ENCODE results near the gene IBTK.
A peak's percentile ranks its signal among the peaks of the same experiment; 100 is the strongest.
"Not testable (repeated sequence)": the region's sequence is repeated elsewhere in the genome, so short reads cannot be mapped to it uniquely, and the experiment has no call there.

The IBTK gene

GRCh38 chr6:82247505-82248272 lies at the start of gene IBTK:
Gene IBTK, minus strand, starts transcription at chr6:82247744. Its CDS starts 7,258 bp downstream, at chr6:82240486.
- Histone ChIP-seq H3K4me3 (peak within 1 kb of the TSS; percentile 98), H3K9ac (ENCODE audit: insufficient read length) (peak within 1 kb of the TSS; percentile 94), H3K9me3 (ENCODE audit: low read depth, low read length) (no peaks in the 10 kb centered on the region), H3K36me3 (ENCODE audit: insufficient read depth, low read length) (peaks cover 24% of the 10 kb centered on the region), H3K27ac (peak within 1 kb of the TSS; percentile 62)
- no peak for DNase-seq (ENCODE audit: low read depth, low spot score)
- TF ChIP-seq POLR2AphosphoS5 (IDR thresholded peaks at IDR 0.05; ENCODE audit: borderline replicate concordance, low read depth, low read length) (peak; percentile 89), EZH2 (IDR thresholded peaks at IDR 0.05) (no peak), FOXP2 (optimal IDR thresholded peaks at IDR 0.05; ENCODE audit: control extremely low read depth, extremely low read length, insufficient read depth) (no peak)

- Histone ChIP-seq H3K9me3 (ENCODE audit: low read depth, low read length) (no peaks in the 10 kb centered on the region), H3K36me3 (ENCODE audit: insufficient read depth, low read length) (no peaks in the 10 kb centered on the region), H3K4me3 (no peak overlapping the region), H3K9ac (ENCODE audit: insufficient read length) (no peak overlapping the region), H3K27ac (no peak overlapping the region)
- TF ChIP-seq POLR2AphosphoS5 (IDR thresholded peaks at IDR 0.05; ENCODE audit: borderline replicate concordance, low read depth, low read length) (no peak), EZH2 (IDR thresholded peaks at IDR 0.05) (no peak), FOXP2 (optimal IDR thresholded peaks at IDR 0.05; ENCODE audit: control extremely low read depth, extremely low read length, insufficient read depth) (no peak)
- DNase-seq (ENCODE audit: low read depth, low spot score), result no peak
Observed at GRCh38 chr6:82283771-82284410, 36.3 kb upstream of the IBTK start.

- not testable (repeated sequence) for H3K27ac ChIP-seq; H3K36me3 ChIP-seq (ENCODE audit: insufficient read depth, low read length); H3K9ac ChIP-seq (ENCODE audit: insufficient read length); DNase-seq (ENCODE audit: low read depth, low spot score); H3K9me3 ChIP-seq (ENCODE audit: low read depth, low read length); H3K4me3 ChIP-seq
Observed at GRCh38 chr6:82281550-82281949, 34.0 kb upstream of the IBTK start.

GRCh38 chr6:82277686-82278085 lies 30.1 kb upstream of the IBTK start:
- TF ChIP-seq EZH2 (IDR thresholded peaks at IDR 0.05) (no peak), FOXP2 (optimal IDR thresholded peaks at IDR 0.05; ENCODE audit: control extremely low read depth, extremely low read length, insufficient read depth) (no peak), POLR2AphosphoS5 (IDR thresholded peaks at IDR 0.05; ENCODE audit: borderline replicate concordance, low read depth, low read length) (no peak)
- DNase-seq (ENCODE audit: low read depth, low spot score), result no peak
- H3K4me3 ChIP-seq, result no peak overlapping the region
- no peaks in the 10 kb centered on the region for H3K36me3 ChIP-seq (ENCODE audit: insufficient read depth, low read length)
- H3K9me3 ChIP-seq (ENCODE audit: low read depth, low read length), result no peaks in the 10 kb centered on the region
- no peak overlapping the region for H3K27ac ChIP-seq
- H3K9ac ChIP-seq (ENCODE audit: insufficient read length), result no peak overlapping the region

- H3K27ac ChIP-seq, result no peak overlapping the region
- no peak for DNase-seq (ENCODE audit: low read depth, low spot score)
- H3K9ac ChIP-seq (ENCODE audit: insufficient read length), result no peak overlapping the region
- no peaks in the 10 kb centered on the region for H3K9me3 ChIP-seq (ENCODE audit: low read depth, low read length)
- no peaks in the 10 kb centered on the region for H3K36me3 ChIP-seq (ENCODE audit: insufficient read depth, low read length)
- no peak overlapping the region for H3K4me3 ChIP-seq
- no peak for TF ChIP-seq EZH2 (IDR thresholded peaks at IDR 0.05)
- no peak for TF ChIP-seq POLR2AphosphoS5 (IDR thresholded peaks at IDR 0.05; ENCODE audit: borderline replicate concordance, low read depth, low read length)
- no peak for TF ChIP-seq FOXP2 (optimal IDR thresholded peaks at IDR 0.05; ENCODE audit: control extremely low read depth, extremely low read length, insufficient read depth)
Observed at GRCh38 chr6:82275686-82276085, 28.1 kb upstream of the IBTK start.

- DNase-seq (ENCODE audit: low read depth, low spot score), result no peak
- Histone ChIP-seq H3K4me3 (no peak overlapping the region), H3K36me3 (ENCODE audit: insufficient read depth, low read length) (no peaks in the 10 kb centered on the region), H3K9me3 (ENCODE audit: low read depth, low read length) (no peaks in the 10 kb centered on the region), H3K9ac (ENCODE audit: insufficient read length) (no peak overlapping the region), H3K27ac (no peak overlapping the region)
- no peak for TF ChIP-seq EZH2 (IDR thresholded peaks at IDR 0.05)
- no peak for TF ChIP-seq POLR2AphosphoS5 (IDR thresholded peaks at IDR 0.05; ENCODE audit: borderline replicate concordance, low read depth, low read length)
- no peak for TF ChIP-seq FOXP2 (optimal IDR thresholded peaks at IDR 0.05; ENCODE audit: control extremely low read depth, extremely low read length, insufficient read depth)
Observed at GRCh38 chr6:82273295-82273694, 25.8 kb upstream of the IBTK start.

- no peak for DNase-seq (ENCODE audit: low read depth, low spot score)
- Histone ChIP-seq H3K36me3 (ENCODE audit: insufficient read depth, low read length) (no peaks in the 10 kb centered on the region), H3K9ac (ENCODE audit: insufficient read length) (peak overlapping the region; percentile 4), H3K4me3 (peak overlapping the region; percentile 53), H3K9me3 (ENCODE audit: low read depth, low read length) (no peaks in the 10 kb centered on the region), H3K27ac (peak overlapping the region; percentile 73)
- TF ChIP-seq POLR2AphosphoS5 (IDR thresholded peaks at IDR 0.05; ENCODE audit: borderline replicate concordance, low read depth, low read length) (no peak; the same call in 1 of the 2 replicates), EZH2 (IDR thresholded peaks at IDR 0.05) (no peak), FOXP2 (optimal IDR thresholded peaks at IDR 0.05; ENCODE audit: control extremely low read depth, extremely low read length, insufficient read depth) (no peak)
Observed at GRCh38 chr6:82270881-82271635, 23.5 kb upstream of the IBTK start.

GRCh38 chr6:82268301-82268846 lies 20.8 kb upstream of the IBTK start:
- DNase-seq (ENCODE audit: low read depth, low spot score), result no peak
- Histone ChIP-seq H3K4me3 (no peak overlapping the region), H3K36me3 (ENCODE audit: insufficient read depth, low read length) (no peaks in the 10 kb centered on the region), H3K27ac (no peak overlapping the region), H3K9me3 (ENCODE audit: low read depth, low read length) (no peaks in the 10 kb centered on the region), H3K9ac (ENCODE audit: insufficient read length) (no peak overlapping the region)
- TF ChIP-seq EZH2 (IDR thresholded peaks at IDR 0.05) (no peak), FOXP2 (optimal IDR thresholded peaks at IDR 0.05; ENCODE audit: control extremely low read depth, extremely low read length, insufficient read depth) (no peak), POLR2AphosphoS5 (IDR thresholded peaks at IDR 0.05; ENCODE audit: borderline replicate concordance, low read depth, low read length) (no peak; the same call in 1 of the 2 replicates)

Measured in SK-N-MC (cell line).